Measurements from ENCODE around the gene SLC4A4.
A peak's percentile ranks its signal among the peaks of the same experiment; 100 is the strongest.

Gene SLC4A4

DNA sequence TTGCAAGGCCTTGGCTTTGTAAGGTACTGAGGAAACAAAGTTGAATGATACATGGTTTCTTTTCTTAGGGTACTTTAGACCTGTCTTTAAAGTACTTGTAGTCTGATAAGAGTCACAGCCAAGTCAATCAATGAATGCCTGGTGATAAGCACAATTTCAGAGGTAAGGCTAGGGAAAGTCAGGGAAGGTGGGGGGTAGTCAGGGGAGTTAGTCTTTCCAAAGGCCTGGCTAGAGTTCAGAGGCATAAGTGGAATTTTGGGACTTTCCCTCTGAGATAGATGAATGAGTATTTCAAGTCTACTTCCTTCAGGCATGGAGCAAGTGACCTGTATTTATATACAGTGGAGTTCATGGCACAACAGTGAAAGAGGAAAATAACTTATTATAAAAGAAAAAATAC lies 78.3 kb downstream of the SLC4A4 start:
- DNase-seq, result no peak

- no peak for DNase-seq
Measured at GRCh38 chr4:71426381-71427042, 87.7 kb downstream of the SLC4A4 start.

DNA sequence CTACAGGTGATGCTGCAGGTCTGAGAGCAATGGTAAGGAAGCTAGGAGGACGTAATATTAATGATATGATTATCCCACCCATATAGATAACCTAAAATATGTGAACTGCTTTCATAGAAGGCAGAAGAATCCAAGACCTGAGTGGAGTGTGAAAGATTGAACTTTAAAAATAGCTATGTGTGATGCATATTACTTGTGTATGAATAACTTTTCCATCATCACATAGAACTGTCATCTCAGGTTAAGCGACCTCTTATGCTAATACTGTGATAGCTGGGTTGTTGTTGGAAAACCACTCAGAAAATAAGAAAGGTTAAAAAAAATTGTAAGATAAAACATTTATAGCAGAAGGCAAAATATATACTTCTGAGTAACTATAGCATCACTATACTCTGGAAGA lies 90.3 kb downstream of the SLC4A4 start:
- DNase-seq, result no peak

DNA sequence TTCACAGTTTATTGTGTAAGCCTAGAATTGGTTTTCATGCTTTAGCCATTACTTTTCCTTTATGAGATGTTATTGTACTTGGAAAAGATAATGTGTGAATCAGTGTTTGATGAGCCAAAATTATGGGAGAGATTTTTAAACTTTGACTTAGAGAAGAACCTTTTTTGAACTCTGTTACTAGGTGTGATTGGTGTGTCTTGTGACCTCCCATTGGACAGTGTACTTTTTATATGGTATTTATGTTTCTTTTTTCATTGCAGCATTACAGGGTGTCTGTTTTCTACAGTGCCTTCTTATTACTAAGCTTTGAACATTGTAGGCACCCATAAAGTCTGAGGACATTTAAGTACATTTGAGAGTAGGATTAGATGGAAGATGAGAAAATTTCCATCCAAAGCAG lies 91.1 kb downstream of the SLC4A4 start:
- DNase-seq, result no peak

DNA sequence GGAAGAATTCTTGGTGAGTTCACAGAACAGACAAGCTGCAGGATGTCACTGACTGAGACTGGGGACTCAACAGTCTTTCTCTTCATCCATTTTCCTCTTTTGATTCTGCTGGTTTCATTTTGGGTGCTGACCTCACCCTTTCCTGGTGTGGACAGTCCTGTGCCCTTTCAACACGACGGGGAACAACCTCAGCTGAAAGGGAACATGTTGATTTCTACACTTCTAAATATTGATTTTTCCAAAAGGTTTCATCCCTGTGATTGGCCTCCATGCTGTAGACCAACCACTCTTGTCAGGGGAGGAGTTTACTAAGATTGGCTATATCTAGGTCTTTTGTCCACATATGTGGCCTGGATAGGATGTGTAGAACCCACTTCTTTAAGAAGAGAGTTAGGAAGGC lies 91.8 kb downstream of the SLC4A4 start:
- peak in 1 of 2 donors; percentile 2 for DNase-seq

- DNase-seq, result no peak
Measured at GRCh38 chr4:71440612-71441011, 101.8 kb downstream of the SLC4A4 start.

DNA sequence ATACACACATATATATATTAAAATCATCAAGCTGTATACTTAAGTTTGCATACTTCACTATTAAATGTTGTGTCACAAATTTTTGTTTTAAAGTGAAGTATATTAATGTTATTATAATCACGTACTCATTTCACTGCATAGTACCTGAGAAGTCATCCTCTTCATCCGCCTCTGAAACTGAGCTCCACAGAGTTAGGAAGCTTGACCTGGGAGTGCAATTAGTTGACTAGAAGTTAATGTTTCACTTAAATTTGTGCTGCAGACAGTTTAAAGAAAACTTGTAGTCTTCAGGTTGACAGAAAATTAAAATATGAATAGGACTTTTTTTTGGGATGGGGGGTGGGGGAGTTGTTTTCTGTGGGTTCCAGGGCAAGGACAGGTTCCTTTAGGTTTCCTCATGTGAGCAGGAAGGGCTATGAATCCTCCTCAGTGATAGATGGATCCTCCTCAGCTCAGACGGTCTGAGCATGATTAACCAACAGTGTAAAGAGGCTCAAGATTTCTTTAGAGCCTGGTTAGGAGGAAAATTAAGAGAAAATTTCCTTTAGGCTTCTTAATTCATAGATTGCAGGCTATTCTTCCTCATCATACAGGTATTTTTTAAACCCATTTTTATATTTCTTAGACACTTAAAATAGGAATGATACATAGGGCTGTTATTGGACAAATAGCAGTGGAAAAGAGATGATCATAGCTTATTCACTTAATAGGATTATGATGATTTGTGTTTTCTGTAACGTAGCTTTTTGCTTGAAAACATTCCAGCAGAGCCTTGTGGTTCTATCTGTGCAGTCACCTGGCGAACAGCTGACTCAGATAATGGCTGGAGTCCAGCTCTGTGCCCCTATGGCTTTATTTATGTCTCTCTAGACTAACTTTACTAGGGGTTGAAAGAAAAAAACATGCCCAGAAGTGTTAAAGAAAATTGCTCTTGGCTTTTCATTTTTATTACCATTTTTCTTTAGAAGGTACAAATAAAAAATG lies 102.7 kb downstream of the SLC4A4 start:
- no peak for DNase-seq

DNA sequence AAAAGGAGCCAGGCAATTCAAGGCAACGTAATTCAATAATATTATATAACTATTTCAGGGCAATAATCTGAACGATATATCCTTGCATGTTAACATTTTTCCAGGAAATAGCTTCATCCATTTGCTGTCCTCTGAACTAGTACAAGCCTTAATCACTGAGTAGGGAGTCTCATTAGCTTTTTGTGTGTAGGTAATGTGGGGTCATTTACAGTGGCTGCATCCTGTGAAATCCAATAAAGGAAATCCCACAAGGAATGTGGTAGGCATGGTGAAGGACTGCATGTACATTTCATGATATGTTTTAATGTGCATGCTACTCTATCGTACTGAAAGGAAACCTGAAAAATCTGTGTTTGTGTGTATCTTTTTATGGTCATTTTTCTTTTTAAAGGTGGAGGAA lies 103.5 kb downstream of the SLC4A4 start:
- DNase-seq, result no peak

DNA sequence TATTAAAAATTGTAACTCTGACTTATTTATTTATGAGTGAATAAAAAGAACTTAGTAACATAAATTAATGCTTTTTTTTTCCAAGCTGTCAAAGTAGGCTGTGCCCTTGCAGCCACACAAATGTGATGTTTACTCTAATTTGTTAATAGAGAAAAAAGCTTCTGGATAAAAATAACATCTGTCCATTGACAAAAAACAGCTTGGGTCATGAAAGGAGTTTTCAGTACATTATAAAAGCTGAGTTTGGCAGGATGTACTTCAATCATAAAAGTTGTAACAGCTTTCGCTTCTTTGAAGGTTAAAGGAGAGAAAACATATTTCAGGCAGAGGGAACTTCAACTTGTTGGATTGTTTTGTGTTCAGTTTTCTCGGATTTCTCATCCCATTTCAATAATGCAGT lies 105.6 kb downstream of the SLC4A4 start:
- no peak for DNase-seq

GRCh38 chr4:71445811-71446210 lies 107.0 kb downstream of the SLC4A4 start:
- DNase-seq, result no peak

GRCh38 chr4:71446479-71447081 lies 107.8 kb downstream of the SLC4A4 start:
- DNase-seq, result no peak

GRCh38 chr4:71449040-71449439 lies 110.2 kb downstream of the SLC4A4 start:
- no peak for DNase-seq

- no peak for DNase-seq
Measured at GRCh38 chr4:71449878-71450277, 111.1 kb downstream of the SLC4A4 start.

GRCh38 chr4:71453531-71453930 lies 114.7 kb downstream of the SLC4A4 start:
- no peak for DNase-seq

DNA sequence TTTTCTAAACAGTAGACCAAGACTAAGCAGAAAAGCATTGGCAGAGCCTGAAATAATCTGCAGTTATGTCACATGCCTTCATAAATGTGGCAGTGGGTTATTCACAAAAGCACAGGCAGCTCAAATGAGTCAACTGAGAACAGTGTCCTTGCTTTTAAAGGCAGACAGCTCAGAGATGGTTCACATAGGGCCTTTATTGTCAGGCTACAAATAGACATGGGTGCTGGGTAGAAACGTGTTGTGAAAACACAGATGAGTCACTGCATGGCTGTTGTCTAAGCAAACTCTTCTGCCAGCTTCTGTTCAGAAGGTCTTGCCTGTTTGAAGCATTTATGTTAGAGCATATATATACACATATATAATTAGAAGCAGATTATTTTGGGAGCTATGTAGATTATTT lies 118.0 kb downstream of the SLC4A4 start:
- no peak for DNase-seq

DNA sequence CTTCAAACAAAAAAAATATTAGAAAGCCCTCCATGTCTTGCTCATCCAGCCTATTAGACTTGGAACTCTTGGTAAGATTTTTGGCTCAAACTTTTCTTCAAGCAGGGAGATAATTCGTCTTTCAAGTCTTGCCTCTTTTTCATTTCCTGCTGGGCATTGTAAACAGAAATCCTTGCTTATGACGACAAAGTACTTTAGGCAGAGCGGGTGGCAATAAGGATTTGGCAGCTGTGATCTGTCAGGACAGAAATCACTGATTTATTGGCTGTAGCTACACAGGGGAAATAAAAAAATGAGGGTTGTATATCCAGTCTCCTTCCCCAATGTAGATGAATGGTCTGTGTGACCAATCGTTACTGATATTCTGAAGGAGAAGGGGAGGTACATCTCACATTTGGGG lies 121.6 kb downstream of the SLC4A4 start:
- DNase-seq, result no peak

DNA sequence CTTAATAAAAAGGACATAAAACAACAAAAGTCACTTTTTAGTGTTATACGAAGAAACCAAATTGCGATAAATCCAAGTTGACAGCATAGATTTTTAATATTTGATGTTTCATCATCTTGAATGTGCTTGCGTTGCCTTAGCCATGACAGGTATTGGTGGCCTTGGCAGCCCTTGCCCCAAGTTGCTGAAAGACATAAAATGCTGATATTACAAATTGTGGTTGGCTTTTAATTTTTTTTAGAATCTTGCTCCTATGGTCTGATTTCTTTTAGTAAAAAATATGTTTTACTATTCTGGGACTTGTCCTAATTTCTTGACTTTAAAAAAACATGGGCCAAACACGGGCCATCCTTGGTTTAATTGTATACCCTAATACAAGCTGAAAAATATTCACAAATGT lies 122.6 kb downstream of the SLC4A4 start:
- no peak for DNase-seq

DNA sequence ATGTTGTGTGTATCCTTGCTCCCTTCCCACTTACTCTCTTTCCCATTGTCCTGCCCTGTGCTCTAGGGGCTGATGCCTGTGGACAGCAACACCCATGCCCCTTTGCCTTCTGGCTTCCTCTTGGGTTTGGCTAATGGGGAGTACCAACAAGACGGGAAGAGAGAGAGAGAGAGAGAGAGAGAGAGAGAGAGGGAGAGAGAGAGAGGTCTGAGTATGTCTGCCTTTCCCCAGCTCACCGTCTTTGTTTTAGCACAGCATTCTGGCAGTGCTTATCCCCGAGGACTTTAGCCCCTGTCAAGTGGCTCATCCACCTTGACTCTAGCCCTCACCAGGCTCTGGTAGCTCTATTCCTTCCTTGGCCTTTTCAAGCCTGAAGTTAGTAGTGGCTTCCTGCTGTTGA lies 128.0 kb downstream of the SLC4A4 start:
- no peak for DNase-seq

DNA sequence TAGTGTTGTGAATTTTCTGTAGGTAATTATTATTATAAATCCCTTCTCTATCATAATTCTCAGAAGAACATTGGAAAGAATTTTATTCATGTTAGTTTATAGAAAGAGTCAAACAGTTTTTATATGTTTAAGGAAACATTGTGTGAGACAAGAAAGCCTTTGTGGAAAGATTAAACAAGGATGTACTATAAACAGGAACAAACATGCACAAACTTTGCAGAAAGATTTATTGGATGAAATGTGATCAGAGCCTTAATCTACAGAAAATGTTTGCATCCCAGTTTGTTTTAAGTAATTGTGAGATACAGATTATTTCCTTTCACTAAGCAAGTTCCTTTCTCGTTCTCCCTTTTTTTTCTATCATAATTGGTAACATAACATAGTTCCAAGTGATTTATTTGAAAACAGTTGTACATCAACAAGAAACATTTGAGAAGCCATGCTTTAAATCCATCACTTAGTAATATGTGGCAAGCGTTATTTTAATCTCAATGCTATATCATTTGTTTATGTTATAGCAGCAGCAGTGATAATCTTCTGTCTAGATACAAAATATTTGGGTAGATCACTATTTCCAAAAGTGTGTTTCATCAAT lies 129.4 kb downstream of the SLC4A4 start:
- no peak for DNase-seq

GRCh38 chr4:71469541-71469940 lies 130.7 kb downstream of the SLC4A4 start:
- no peak for DNase-seq

DNA sequence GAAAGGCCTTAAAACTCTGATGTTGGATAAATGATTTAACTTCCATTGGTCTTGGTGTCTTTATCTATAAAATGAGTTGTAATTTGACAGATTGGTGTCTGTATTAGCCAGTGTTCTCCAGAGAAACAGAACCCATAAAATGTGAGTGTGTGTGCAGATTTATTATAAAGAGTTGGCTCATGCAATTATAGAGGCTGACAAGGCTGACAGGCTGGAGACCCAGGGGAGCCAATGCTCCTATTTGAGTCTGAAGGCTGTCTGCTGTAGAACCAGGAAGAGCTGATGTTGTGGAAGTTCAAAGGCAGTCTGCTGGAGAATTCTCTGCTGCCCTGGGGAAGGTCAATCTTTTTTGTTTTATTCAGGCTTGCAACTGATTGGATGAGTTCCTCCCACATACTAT lies 131.7 kb downstream of the SLC4A4 start:
- DNase-seq, result no peak

DNA sequence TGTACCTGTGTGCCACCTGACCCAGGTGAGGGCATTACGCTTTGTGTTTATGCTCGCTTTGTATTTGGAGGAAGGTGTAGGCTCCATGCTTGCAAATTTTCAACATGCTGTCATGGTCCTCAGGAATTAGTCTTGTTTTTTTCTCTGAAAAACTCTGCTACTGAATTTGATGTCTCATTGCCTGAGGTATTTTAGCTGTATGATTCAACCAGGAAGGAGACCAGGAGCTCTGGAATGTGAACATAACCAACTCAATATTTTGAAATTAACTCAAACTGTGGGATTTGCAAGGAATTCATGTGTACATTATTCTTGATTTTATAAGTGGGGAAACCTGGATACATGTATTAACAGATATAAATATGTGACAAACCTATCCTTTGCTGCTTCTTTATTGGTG lies 134.1 kb downstream of the SLC4A4 start:
- no peak for DNase-seq

GRCh38 chr4:71473541-71474240 lies 134.9 kb downstream of the SLC4A4 start:
- no peak for DNase-seq
